Subcutaneous abdominal adipose tissue (tissue), 5 donors: ENCODE data around the gene GPR171.
"Not testable (repeated sequence)": the region's sequence is repeated elsewhere in the genome, so short reads cannot be mapped to it uniquely, and the experiment has no call there.

Experiments
- H3K27ac ChIP-seq: one replicate; pipeline ENCODE4 v1.7.0; 2013; ENCODE audit warnings: low read depth, mild to moderate bottlenecking, inconsistent platforms, low read length, moderate library complexity
- H3K27me3 ChIP-seq, 5 donors: one replicate each; pipeline ENCODE4 v1.7.0; 2013; ENCODE audit warnings: low read length in 5 of 5, inconsistent platforms in 1 of 5; ENCODE audit not compliant: control insufficient read depth in 5 of 5, insufficient read depth in 4 of 5
- H3K36me3 ChIP-seq, 5 donors: one replicate each; pipeline ENCODE4 v1.7.0; 2013; ENCODE audit warnings: low read length in 5 of 5; ENCODE audit not compliant: control insufficient read depth in 5 of 5, insufficient read depth in 5 of 5
- H3K4me1 ChIP-seq, 5 donors: one replicate each; pipeline ENCODE4 v1.7.0; 2013; ENCODE audit warnings: low read length in 5 of 5, mild to moderate bottlenecking in 3 of 5, moderate library complexity in 1 of 5; ENCODE audit not compliant: control insufficient read depth in 5 of 5, insufficient read depth in 5 of 5
- H3K4me3 ChIP-seq, 5 donors: one replicate each; pipeline ENCODE4 v1.7.0; 2013; ENCODE audit warnings: low read length in 5 of 5, low read depth in 1 of 5
- H3K9ac ChIP-seq, 5 donors: one replicate each; pipeline ENCODE4 v1.7.0; 2013; ENCODE audit warnings: low read length in 5 of 5, mild to moderate bottlenecking in 4 of 5, moderate library complexity in 3 of 5
- H3K9me3 ChIP-seq, 5 donors: one replicate each; pipeline ENCODE4 v1.7.0; 2013; ENCODE audit warnings: low read length in 5 of 5; ENCODE audit not compliant: control insufficient read depth in 5 of 5
- donor health status: healthy.
- donor health status: healthy.
- donor health status: healthy.
- donor health status: healthy.
- donor health status: healthy.

GPR171 gene, protein sequence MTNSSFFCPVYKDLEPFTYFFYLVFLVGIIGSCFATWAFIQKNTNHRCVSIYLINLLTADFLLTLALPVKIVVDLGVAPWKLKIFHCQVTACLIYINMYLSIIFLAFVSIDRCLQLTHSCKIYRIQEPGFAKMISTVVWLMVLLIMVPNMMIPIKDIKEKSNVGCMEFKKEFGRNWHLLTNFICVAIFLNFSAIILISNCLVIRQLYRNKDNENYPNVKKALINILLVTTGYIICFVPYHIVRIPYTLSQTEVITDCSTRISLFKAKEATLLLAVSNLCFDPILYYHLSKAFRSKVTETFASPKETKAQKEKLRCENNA

GRCh38 chr3:151203051-151203420, at the start of gene GPR171:
GPR171 (minus strand) TSS chr3:151203216; CDS start chr3:151199386, 3,830 bp downstream.
- H3K9me3 ChIP-seq, result no peaks in the 10 kb centered on the region
- H3K36me3 ChIP-seq, result no peaks in the 10 kb centered on the region
- H3K4me1 ChIP-seq, result peaks cover 0 to 4% (median 0%) of the 10 kb centered on the region in 5 donors
- no peak within 1 kb of the TSS for H3K27ac ChIP-seq
- H3K4me3 ChIP-seq, result no peak within 1 kb of the TSS
- no peak within 1 kb of the TSS for H3K9ac ChIP-seq
- no peaks in the 10 kb centered on the region for H3K27me3 ChIP-seq

GRCh38 chr3:151248772-151249337, 45.8 kb upstream of the GPR171 start:
- peak overlapping the region in 1 of 5 donors; percentile 5 for H3K4me3 ChIP-seq

DNA sequence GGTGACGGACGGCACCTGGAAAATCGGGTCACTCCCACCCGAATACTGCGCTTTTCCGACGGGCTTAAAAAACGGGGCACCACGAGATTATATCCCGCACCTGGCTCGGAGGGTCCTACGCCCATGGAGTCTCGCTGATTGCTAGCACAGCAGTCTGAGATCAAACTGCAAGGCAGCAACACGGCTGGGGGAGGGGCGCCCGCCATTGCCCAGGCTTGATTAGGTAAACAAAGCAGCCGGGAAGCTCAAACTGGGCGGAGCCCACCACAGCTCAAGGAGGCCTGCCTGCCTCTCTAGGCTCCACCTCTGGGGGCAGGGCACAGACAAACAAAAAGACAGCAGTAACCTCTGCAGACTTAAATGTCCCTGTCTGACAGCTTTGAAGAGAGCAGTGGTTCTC, 39.0 kb upstream of the GPR171 start:
- not testable (repeated sequence) for H3K27me3 ChIP-seq

More at GRCh38 chr3:151248772-151249337, 45.8 kb upstream of the GPR171 start:
- Histone ChIP-seq H3K9me3 (no peaks in the 10 kb centered on the region), H3K9ac (peak overlapping the region in 1 of 5 donors; percentile 6), H3K27ac (no peak overlapping the region), H3K27me3 (no peaks in the 10 kb centered on the region), H3K36me3 (no peaks in the 10 kb centered on the region), H3K4me1 (peaks cover 0 to 2% (median 0%) of the 10 kb centered on the region in 5 donors)

GRCh38 chr3:151236736-151237135, 33.7 kb upstream of the GPR171 start:
- Histone ChIP-seq H3K9ac (no peak overlapping the region), H3K4me3 (no peak overlapping the region), H3K9me3 (no peaks in the 10 kb centered on the region), H3K27me3 (no peaks in the 10 kb centered on the region), H3K36me3 (no peaks in the 10 kb centered on the region), H3K27ac (no peak overlapping the region), H3K4me1 (no peaks in the 10 kb centered on the region)

More for the DNA sequence above, 39.0 kb upstream of the GPR171 start:
- not testable (repeated sequence) for H3K9ac ChIP-seq, H3K4me1 ChIP-seq, H3K4me3 ChIP-seq, H3K27ac ChIP-seq, H3K9me3 ChIP-seq, H3K36me3 ChIP-seq

DNA sequence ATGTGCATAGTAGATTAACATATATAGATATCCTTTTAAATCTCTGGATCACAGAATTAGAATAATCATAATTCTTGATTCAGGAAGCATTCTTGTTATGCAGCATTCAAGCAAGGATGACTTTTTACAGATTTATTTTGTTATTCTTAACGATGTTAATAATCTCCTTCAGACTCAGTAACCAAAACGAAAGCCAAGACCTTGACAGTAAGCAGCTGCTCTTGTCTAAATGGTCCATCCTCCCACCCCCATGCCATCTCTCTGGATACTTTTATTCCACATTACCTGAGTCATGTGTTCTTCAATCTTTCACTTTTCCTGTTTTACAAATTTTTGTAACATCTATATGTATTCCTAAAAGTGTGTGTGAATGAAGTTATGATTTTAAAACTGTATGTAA, 33.3 kb upstream of the GPR171 start:
- H3K9ac ChIP-seq, result no peak overlapping the region
- H3K27me3 ChIP-seq, result no peaks in the 10 kb centered on the region
- no peak overlapping the region for H3K27ac ChIP-seq
- H3K9me3 ChIP-seq, result no peaks in the 10 kb centered on the region
- H3K4me3 ChIP-seq, result no peak overlapping the region
- H3K36me3 ChIP-seq, result no peaks in the 10 kb centered on the region
- peaks cover 0 to under 1% (median 0%) of the 10 kb centered on the region in 5 donors for H3K4me1 ChIP-seq

GRCh38 chr3:151234825-151235224, 31.8 kb upstream of the GPR171 start:
- Histone ChIP-seq H3K9ac (no peak overlapping the region), H3K36me3 (no peaks in the 10 kb centered on the region), H3K4me1 (peaks cover 0 to 9% (median 0%) of the 10 kb centered on the region in 5 donors), H3K9me3 (no peaks in the 10 kb centered on the region), H3K27me3 (no peaks in the 10 kb centered on the region), H3K27ac (no peak overlapping the region), H3K4me3 (no peak overlapping the region)

- Histone ChIP-seq H3K9me3 (no peaks in the 10 kb centered on the region), H3K27ac (no peak overlapping the region), H3K4me3 (no peak overlapping the region), H3K9ac (no peak overlapping the region), H3K27me3 (no peaks in the 10 kb centered on the region), H3K36me3 (no peaks in the 10 kb centered on the region), H3K4me1 (peaks cover under 1 to 18% (median 9%) of the 10 kb centered on the region in 5 donors)
Observed at GRCh38 chr3:151232991-151233390, 30.0 kb upstream of the GPR171 start.

DNA sequence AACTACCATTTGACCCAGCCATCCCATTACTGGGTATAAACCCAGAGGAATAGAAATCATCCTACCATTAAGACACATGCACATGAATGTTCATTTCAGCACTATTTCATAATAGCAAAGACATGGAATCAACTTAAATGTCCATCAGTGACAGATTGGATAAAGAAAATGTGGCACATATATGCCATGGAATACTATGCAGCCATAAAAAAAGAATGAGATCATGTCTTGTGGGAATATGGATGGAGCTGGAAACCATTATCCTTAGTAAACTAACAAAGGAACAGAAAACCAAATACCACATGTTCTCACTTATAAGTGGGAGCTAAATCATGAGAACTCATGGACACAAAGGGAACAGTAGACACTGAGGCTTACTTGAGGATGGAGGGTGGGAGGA, 29.4 kb upstream of the GPR171 start:
- peaks cover 4 to 24% (median 14%) of the 10 kb centered on the region in 5 donors for H3K4me1 ChIP-seq
- not testable (repeated sequence) for H3K27ac ChIP-seq, H3K27me3 ChIP-seq, H3K36me3 ChIP-seq, H3K4me3 ChIP-seq, H3K9ac ChIP-seq, H3K9me3 ChIP-seq

GRCh38 chr3:151230646-151231045, 27.6 kb upstream of the GPR171 start:
- Histone ChIP-seq H3K36me3 (no peaks in the 10 kb centered on the region), H3K4me3 (peak overlapping the region in 2 of 5 donors; percentile 17 to 38), H3K27me3 (no peaks in the 10 kb centered on the region), H3K9me3 (no peaks in the 10 kb centered on the region), H3K4me1 (peaks cover 4 to 28% (median 15%) of the 10 kb centered on the region in 5 donors), H3K9ac (no peak overlapping the region), H3K27ac (no peak overlapping the region)

- Histone ChIP-seq H3K4me3 (no peak overlapping the region), H3K4me1 (peaks cover 4 to 28% (median 15%) of the 10 kb centered on the region in 5 donors), H3K27me3 (no peaks in the 10 kb centered on the region), H3K36me3 (no peaks in the 10 kb centered on the region), H3K27ac (no peak overlapping the region), H3K9me3 (no peaks in the 10 kb centered on the region), H3K9ac (no peak overlapping the region)
Observed at GRCh38 chr3:151228666-151229040, 25.6 kb upstream of the GPR171 start.
